Right atrium auricular region (tissue), 2 donors: ENCODE results near the gene FGFRL1. TPM values are rescaled to one million over a fixed set of nuclear protein-coding genes. Genes with fewer than 3 reads are reported as not detected.

Experiments used
- DNase-seq: peaks from one replicate; pipeline ENCODE4 v3.0.0-alpha.2; 2019; ENCODE audit warnings: low spot score
- H3K27ac ChIP-seq, 2 donors: fragments of 200-600 bp; sonication (generic); 1 replicate in 1 of 2; 2 replicates in 1 of 2; pipeline ENCODE4 v1.5.1; 2016 to 2019
- H3K27me3 ChIP-seq, 2 donors: fragments of 200-600 bp; sonication (generic); one replicate each; pipeline versions ENCODE4 v1.5.1 to v1.6.0; 2017 to 2019
- H3K36me3 ChIP-seq: fragments of 200-600 bp; sonication (generic); one replicate; pipeline ENCODE4 v1.5.1; 2016
- H3K4me1 ChIP-seq, 2 donors: fragments of 200-600 bp; sonication (generic); one replicate each; pipeline versions ENCODE4 v1.5.1 to v1.6.0; 2017 to 2019
- H3K4me3 ChIP-seq, 2 donors: fragments of 200-600 bp; sonication (generic); 1 replicate in 1 of 2; 2 replicates in 1 of 2; pipeline ENCODE4 v1.5.1; 2017 to 2019; ENCODE audit warnings: mild to moderate bottlenecking in 1 of 2, moderate library complexity in 1 of 2
- H3K9me3 ChIP-seq, 2 donors: fragments of 200-600 bp; sonication (generic); one replicate each; pipeline ENCODE4 v1.5.1; 2019
- total RNA-seq, 2 donors: library from RNA; depleted of rRNA; stranded (reverse); fragments of >200 nt; gene quantifications; one replicate each; pipeline ENCODE4 v1.1.0, GENCODE V29; 2016
- TF ChIP-seq, protein P1 (sequence below), 2 donors: fragments of 200-600 bp; sonication (generic); IDR thresholded peaks; one replicate each; pipeline ENCODE4 v1.5.1; 2019; ENCODE audit warnings: antibody characterized with exemption in 2 of 2

Gene FGFRL1
- total RNA-seq, 2 donors from 2014 or later, result 30.3 to 47.1 TPM

DNA sequence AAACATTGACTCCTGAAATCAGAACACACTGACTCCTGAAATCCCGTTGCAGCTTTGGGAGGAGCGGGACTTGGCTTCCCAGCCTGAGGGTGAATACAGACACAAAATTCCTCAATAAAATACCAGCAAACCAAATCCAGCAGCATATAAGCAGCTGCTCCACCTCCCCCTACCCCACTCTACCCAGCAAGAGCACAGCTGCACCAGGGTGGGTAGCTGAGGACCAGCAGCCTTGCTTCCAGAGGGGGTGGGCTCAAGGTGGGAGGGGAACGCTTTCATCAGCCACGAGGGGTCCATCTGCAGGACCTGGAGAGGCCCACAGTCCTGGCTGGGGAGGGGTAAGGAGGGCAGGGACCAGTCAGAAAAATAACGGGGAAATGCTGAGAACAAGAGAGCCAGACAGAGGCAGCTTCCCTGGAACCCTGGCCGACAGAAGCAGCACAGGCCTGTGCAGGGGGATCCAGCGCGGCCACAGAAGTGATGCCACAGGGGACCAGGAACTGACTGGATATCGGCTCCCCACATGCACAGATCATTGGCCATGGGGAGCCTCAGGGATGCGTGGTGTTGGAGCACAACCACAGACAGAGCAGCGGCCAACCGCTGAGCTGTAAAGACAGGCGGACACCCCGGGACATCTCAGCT, 49.8 kb downstream of the FGFRL1 start:
- TF ChIP-seq, protein P1, sequence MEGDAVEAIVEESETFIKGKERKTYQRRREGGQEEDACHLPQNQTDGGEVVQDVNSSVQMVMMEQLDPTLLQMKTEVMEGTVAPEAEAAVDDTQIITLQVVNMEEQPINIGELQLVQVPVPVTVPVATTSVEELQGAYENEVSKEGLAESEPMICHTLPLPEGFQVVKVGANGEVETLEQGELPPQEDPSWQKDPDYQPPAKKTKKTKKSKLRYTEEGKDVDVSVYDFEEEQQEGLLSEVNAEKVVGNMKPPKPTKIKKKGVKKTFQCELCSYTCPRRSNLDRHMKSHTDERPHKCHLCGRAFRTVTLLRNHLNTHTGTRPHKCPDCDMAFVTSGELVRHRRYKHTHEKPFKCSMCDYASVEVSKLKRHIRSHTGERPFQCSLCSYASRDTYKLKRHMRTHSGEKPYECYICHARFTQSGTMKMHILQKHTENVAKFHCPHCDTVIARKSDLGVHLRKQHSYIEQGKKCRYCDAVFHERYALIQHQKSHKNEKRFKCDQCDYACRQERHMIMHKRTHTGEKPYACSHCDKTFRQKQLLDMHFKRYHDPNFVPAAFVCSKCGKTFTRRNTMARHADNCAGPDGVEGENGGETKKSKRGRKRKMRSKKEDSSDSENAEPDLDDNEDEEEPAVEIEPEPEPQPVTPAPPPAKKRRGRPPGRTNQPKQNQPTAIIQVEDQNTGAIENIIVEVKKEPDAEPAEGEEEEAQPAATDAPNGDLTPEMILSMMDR (IDR thresholded peaks at IDR 0.05), result no peak
- H3K9me3 ChIP-seq, result no peaks in the 10 kb centered on the region
- H3K4me1 ChIP-seq, result no peaks in the 10 kb centered on the region
- H3K27ac ChIP-seq, result no peak overlapping the region
- H3K4me3 ChIP-seq, result no peak overlapping the region
- H3K27me3 ChIP-seq, result no peaks in the 10 kb centered on the region
- DNase-seq, result no peak
- H3K36me3 ChIP-seq, result no peaks in the 10 kb centered on the region

DNA sequence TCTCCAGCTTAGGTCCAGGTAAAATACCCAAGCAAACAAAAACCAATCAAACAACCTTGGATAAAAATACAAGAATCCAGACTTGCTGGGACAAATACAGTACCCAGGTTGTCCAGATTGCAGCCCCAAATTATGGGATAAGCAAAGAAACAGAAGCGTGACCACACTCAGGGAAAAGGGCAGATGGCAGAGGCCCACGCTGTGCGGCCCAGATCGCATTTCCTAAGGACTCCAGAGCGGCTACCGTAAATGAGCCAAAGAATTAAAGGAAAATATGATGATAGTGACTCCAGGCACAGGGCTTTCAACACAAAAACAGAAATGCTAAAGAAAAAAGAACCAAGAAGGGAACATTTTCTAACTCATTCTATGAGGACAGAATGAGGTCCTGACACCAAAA, 50.3 kb downstream of the FGFRL1 start:
- H3K27ac ChIP-seq, result no peak overlapping the region
- DNase-seq, result no peak
- H3K27me3 ChIP-seq, result no peaks in the 10 kb centered on the region
- TF ChIP-seq, protein P1 (IDR thresholded peaks at IDR 0.05), result no peak
- H3K4me1 ChIP-seq, result no peaks in the 10 kb centered on the region
- H3K4me3 ChIP-seq, result no peak overlapping the region
- no peaks in the 10 kb centered on the region for H3K9me3 ChIP-seq
- H3K36me3 ChIP-seq, result no peaks in the 10 kb centered on the region

DNA sequence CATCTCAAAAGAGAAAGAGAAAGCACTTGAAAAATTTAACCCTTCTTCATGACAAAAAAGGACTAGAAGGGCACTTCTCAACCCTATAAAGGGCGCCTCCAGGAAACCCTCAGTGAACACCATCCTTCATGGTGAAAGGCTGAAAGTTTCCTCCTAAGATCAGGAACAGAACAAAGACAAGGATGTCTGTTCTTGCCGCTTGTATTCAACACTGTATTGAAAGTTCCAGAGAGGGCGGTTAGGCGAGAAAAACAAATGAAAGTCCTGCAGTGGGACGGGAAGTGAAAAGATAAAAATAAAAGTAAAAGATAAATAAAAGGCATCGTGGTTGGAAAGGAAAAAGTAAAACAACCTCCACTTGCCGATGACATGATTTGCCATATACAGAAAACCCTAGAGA, 51.0 kb downstream of the FGFRL1 start:
- Histone ChIP-seq H3K27ac (no peak overlapping the region), H3K27me3 (no peaks in the 10 kb centered on the region)
- no peak for DNase-seq

DNA sequence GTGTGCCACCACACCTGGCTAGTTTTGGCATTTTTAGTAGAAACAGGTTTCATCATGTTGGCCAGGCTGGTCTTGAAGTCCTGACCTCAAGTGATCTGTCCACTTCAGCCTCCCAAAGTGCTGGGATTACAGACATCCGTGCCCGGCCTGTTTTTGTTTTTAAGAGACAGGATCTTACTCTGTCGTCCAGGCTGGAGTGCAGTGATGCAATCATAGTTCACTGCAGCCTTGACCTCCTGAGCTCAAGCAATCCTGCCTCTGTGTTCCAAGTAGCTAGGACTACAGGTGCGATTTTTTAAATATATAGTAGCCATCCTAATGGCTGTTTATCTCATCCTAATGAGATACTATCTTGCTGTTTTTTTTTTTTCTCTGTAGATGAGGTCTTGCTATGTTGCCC, 54.3 kb downstream of the FGFRL1 start:
- Histone ChIP-seq H3K27ac (no peak overlapping the region), H3K4me3 (no peak overlapping the region), H3K4me1 (no peaks in the 10 kb centered on the region), H3K36me3 (no peaks in the 10 kb centered on the region), H3K9me3 (no peaks in the 10 kb centered on the region), H3K27me3 (no peaks in the 10 kb centered on the region)
- DNase-seq, result no peak
- TF ChIP-seq, protein P1 (IDR thresholded peaks at IDR 0.05), result no peak

More for the DNA sequence above, 51.0 kb downstream of the FGFRL1 start:
- H3K4me1 ChIP-seq, result no peaks in the 10 kb centered on the region
- H3K9me3 ChIP-seq, result no peaks in the 10 kb centered on the region
- H3K36me3 ChIP-seq, result no peaks in the 10 kb centered on the region
- H3K4me3 ChIP-seq, result no peak overlapping the region
- TF ChIP-seq, protein P1 (IDR thresholded peaks at IDR 0.05), result no peak

DNA sequence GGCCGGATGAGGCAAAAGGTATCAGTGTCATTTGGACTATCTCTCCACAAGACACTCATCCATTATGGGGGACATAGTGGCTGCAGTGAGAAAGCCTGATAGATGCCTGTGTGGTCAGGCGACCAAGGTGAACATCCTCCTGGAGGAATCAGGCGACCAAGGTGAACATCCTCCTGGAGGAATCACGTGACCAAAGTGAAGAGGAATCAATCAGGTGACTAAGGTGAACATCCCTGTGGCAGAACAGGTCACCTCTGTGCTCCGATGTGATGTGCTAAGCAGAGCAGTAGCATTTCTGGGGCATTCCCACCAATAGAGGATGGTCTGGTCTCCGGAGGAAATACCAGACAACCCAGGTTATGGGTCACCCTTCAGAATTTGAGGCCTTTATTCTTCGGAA, 58.0 kb downstream of the FGFRL1 start:
- TF ChIP-seq, protein P1 (IDR thresholded peaks at IDR 0.05), result no peak
- H3K27me3 ChIP-seq, result no peaks in the 10 kb centered on the region
- no peaks in the 10 kb centered on the region for H3K4me1 ChIP-seq
- H3K36me3 ChIP-seq, result no peaks in the 10 kb centered on the region
- no peaks in the 10 kb centered on the region for H3K9me3 ChIP-seq
- no peak overlapping the region for H3K27ac ChIP-seq
- H3K4me3 ChIP-seq, result no peak overlapping the region
- no peak for DNase-seq
